Nephron (organoid): ENCODE data around the gene ZDHHC11.
"Not testable (repeated sequence)": the region's sequence is repeated elsewhere in the genome, so short reads cannot be mapped to it uniquely, and the experiment has no call there.

ENCODE experiments used
- H3K27ac Mint-ChIP-seq, 3 experiments: 2 replicates each; pipeline ENCODE4 v1.8.0; 2020; ENCODE audit warnings: mixed read lengths in 3 of 3, mild to moderate bottlenecking in 2 of 3, moderate library complexity in 1 of 3
- H3K27me3 Mint-ChIP-seq: 2 replicates; pipeline ENCODE4 v1.8.0; 2021; ENCODE audit warnings: low read depth, mild to moderate bottlenecking, moderate library complexity, mixed read lengths
- H3K36me3 Mint-ChIP-seq: 2 replicates; pipeline ENCODE4 v1.8.0; 2020; ENCODE audit warnings: low read depth, mixed read lengths
- H3K4me1 Mint-ChIP-seq: 2 replicates; pipeline ENCODE4 v1.8.0; 2020; ENCODE audit warnings: mixed read lengths
- H3K4me3 Mint-ChIP-seq, 3 experiments: 2 replicates each; pipeline ENCODE4 v1.8.0; 2020; ENCODE audit warnings: mild to moderate bottlenecking in 3 of 3, mixed read lengths in 3 of 3, moderate library complexity in 2 of 3
- H3K9me3 Mint-ChIP-seq: 2 replicates; pipeline ENCODE4 v1.8.0; 2020; ENCODE audit warnings: mixed read lengths
- CTCF ChIP-seq, 3 experiments: fragments of 200-600 bp; sonication (generic); IDR thresholded peaks; one replicate each; pipeline ENCODE4 v1.5.0; 2021; ENCODE audit warnings: antibody characterized with exemption in 3 of 3; ENCODE audit not compliant: unreplicated experiment in 3 of 3

Gene ZDHHC11

GRCh38 chr5:854217-854616 is 3.4 kb upstream of the ZDHHC11 start:
- Mint-ChIP-seq H3K4me3 (no peak overlapping the region), H3K4me1 (no peaks in the 10 kb centered on the region), H3K27ac (no peak overlapping the region), H3K36me3 (no peaks in the 10 kb centered on the region), H3K9me3 (no peaks in the 10 kb centered on the region), H3K27me3 (peaks cover 17% of the 10 kb centered on the region)
- TF ChIP-seq CTCF (IDR thresholded peaks at IDR 0.05; ENCODE audit: unreplicated experiment in 3 of 3), result no peak

DNA sequence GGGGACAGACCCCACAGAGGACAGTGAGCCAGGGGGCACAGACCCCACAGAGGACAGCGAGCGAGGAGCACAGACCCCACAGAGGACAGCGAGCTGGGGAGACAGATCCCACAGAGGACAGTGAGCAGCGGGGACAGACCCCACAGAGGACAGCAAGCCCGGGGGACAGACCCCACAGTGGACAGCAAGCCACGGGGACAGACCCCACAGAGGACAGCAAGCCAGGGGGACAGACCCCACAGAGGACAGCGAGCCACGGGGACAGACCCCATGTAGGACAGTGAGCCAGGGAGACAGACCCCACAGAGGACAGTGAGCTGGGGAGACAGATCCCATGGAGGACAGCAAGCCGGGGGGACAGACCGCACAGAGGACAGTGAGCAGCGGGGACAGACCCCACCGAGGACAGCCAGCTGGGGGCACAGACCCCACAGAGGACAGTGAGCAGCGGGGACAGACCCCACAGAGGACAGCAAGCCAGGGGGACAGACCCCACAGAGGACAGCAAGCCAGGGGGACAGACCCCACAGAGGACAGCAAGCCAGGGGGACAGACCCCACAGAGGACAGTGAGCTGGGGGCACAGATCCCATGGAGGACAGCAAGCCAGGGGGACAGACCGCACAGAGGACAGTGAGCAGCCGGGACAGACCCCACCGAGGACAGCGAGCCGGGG is 2.8 kb upstream of the ZDHHC11 start:
- H3K27ac Mint-ChIP-seq, H3K9me3 Mint-ChIP-seq, H3K36me3 Mint-ChIP-seq, H3K4me3 Mint-ChIP-seq, H3K4me1 Mint-ChIP-seq: not testable (repeated sequence)
- H3K27me3 Mint-ChIP-seq, result peaks cover 17% of the 10 kb centered on the region

DNA sequence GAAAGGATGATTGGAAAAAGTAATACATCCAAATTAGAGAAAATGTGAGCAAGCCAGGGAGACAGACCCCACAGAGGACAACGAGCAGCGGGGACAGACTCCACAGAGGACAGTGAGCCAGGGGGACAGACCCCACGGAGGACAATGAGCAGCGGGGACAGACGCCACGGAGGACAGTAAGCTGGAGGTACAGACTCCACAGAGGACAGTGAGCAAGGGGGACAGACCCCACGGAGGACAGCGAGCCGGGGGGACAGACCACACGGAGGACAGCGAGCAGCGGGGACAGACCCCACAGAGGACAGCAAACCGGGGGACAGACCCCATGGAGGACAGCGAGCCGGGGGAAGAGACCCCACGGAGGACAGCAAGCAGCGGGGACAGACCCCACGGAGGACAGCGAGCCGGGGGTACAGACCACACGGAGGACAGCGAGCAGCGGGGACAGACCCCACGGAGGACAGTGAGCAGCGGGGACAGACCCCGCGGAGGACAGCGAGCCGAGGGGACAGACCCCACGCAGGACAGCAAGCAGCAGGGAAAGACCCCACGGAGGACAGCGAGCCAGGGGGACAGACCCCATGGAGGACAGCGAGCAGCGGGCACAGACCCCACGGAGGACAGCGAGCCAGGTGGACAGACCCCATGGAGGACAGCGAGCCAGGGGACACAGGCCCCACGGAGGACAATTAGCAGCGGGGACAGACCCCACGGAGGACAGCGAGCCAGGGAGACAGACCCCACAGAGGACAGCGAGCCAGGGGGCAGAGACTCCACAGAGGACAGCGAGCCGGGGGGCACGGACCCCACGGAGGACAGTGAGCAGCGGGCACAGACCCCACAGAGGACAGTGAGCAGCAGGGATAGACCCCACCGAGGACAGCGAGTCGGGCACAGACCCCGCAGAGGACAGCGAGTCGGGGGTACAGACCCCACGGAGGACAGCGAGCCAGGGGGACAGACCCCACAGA is 1.9 kb upstream of the ZDHHC11 start:
- H3K27me3 Mint-ChIP-seq, result peaks cover 17% of the 10 kb centered on the region
- H3K4me1 Mint-ChIP-seq, result no peaks in the 10 kb centered on the region
- H3K4me3 Mint-ChIP-seq, result no peak overlapping the region
- no peak overlapping the region for H3K27ac Mint-ChIP-seq
- H3K9me3 Mint-ChIP-seq, result no peaks in the 10 kb centered on the region
- no peak for TF ChIP-seq CTCF (IDR thresholded peaks at IDR 0.05; ENCODE audit: unreplicated experiment in 3 of 3)
- H3K36me3 Mint-ChIP-seq, result no peaks in the 10 kb centered on the region

DNA sequence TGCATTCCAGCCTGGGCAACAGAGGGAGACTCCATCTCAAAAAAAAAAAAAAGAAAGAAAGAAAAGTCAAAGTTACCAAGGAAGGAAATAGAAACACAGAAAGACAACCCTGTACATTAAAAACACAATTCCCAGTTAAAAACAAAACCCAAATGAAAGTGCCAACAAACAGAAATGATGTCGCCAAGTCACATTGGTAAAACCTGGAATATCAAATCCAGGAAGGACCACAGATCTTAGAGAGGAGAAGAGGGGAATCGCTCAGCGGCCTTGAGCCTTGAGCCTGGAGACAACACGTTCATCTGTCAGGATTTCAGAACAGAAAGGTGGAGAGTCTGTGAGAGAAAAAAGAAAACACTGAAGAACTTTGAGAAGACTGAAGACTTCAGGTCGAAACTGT is 1.2 kb upstream of the ZDHHC11 start:
- Mint-ChIP-seq H3K27me3 (peaks cover 17% of the 10 kb centered on the region), H3K4me3 (no peak overlapping the region), H3K27ac (no peak overlapping the region), H3K9me3 (no peaks in the 10 kb centered on the region), H3K4me1 (no peaks in the 10 kb centered on the region), H3K36me3 (no peaks in the 10 kb centered on the region)
- no peak for TF ChIP-seq CTCF (IDR thresholded peaks at IDR 0.05; ENCODE audit: unreplicated experiment in 3 of 3)

- Mint-ChIP-seq H3K9me3 (no peaks in the 10 kb centered on the region), H3K36me3 (no peaks in the 10 kb centered on the region), H3K27me3 (peaks cover 20% of the 10 kb centered on the region), H3K4me3 (no peak overlapping the region), H3K4me1 (no peaks in the 10 kb centered on the region), H3K27ac (no peak overlapping the region)
- no peak for TF ChIP-seq CTCF (IDR thresholded peaks at IDR 0.05; ENCODE audit: unreplicated experiment in 3 of 3)
Measured at GRCh38 chr5:851553-851952, 767 bp upstream of the ZDHHC11 start.

- H3K4me3 Mint-ChIP-seq, result no peak overlapping the region
- no peak overlapping the region for H3K27ac Mint-ChIP-seq
- H3K27me3 Mint-ChIP-seq, result peaks cover 23% of the 10 kb centered on the region
- no peaks in the 10 kb centered on the region for H3K9me3 Mint-ChIP-seq
- no peaks in the 10 kb centered on the region for H3K4me1 Mint-ChIP-seq
- no peaks in the 10 kb centered on the region for H3K36me3 Mint-ChIP-seq
- TF ChIP-seq CTCF (IDR thresholded peaks at IDR 0.05; ENCODE audit: unreplicated experiment in 3 of 3), result no peak
Measured at GRCh38 chr5:851076-851475, 290 bp upstream of the ZDHHC11 start.
